Choroid plexus epithelial cell (primary cell): ENCODE measurements around the gene B3GNT7.

ENCODE experiments used
- DNase-seq: peaks from one replicate; pipeline ENCODE4 v3.0.0-alpha.2; 2010; ENCODE audit warnings: low read depth
- H3K4me3 ChIP-seq: 2 replicates; pipeline ENCODE4 v1.5.1; 2011; ENCODE audit warnings: low read depth, mild to moderate bottlenecking, control low read depth, low read length, moderate library complexity
- TF ChIP-seq, protein P1 (sequence below): conservative IDR thresholded peaks from 2 replicates; pipeline ENCODE4 v1.5.1; 2011; ENCODE audit warnings: low read depth, mild to moderate bottlenecking, control low read depth, inconsistent platforms, low read length, moderate library complexity

B3GNT7 gene

DNA sequence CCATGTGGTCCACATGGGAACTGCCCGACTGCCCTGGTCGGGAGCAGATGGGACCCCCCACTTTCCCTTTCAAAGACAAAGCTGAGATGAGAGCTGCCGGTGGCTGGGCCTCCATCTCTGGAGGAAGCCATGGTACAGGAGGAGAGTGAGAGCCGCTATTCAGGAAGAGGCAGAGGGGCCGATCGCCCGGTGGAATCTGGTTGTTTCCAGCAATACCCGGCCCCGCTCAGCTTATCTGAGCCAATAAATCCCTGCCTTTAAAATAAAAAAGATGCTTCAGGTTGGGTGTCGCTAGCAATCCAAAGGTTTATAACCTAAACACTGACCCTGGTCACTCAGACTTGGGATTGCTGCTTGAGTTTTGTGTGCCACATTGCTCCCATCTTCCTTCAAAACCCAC lies 15.2 kb upstream of the B3GNT7 start:
- no peak for DNase-seq
- TF ChIP-seq, protein P1, sequence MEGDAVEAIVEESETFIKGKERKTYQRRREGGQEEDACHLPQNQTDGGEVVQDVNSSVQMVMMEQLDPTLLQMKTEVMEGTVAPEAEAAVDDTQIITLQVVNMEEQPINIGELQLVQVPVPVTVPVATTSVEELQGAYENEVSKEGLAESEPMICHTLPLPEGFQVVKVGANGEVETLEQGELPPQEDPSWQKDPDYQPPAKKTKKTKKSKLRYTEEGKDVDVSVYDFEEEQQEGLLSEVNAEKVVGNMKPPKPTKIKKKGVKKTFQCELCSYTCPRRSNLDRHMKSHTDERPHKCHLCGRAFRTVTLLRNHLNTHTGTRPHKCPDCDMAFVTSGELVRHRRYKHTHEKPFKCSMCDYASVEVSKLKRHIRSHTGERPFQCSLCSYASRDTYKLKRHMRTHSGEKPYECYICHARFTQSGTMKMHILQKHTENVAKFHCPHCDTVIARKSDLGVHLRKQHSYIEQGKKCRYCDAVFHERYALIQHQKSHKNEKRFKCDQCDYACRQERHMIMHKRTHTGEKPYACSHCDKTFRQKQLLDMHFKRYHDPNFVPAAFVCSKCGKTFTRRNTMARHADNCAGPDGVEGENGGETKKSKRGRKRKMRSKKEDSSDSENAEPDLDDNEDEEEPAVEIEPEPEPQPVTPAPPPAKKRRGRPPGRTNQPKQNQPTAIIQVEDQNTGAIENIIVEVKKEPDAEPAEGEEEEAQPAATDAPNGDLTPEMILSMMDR = no peak
- H3K4me3 ChIP-seq = no peak overlapping the region

GRCh38 chr2:231380991-231381847 lies 14.3 kb upstream of the B3GNT7 start:
- H3K4me3 ChIP-seq = no peak overlapping the region
- DNase-seq = no peak
- TF ChIP-seq, protein P1 = no peak

DNA sequence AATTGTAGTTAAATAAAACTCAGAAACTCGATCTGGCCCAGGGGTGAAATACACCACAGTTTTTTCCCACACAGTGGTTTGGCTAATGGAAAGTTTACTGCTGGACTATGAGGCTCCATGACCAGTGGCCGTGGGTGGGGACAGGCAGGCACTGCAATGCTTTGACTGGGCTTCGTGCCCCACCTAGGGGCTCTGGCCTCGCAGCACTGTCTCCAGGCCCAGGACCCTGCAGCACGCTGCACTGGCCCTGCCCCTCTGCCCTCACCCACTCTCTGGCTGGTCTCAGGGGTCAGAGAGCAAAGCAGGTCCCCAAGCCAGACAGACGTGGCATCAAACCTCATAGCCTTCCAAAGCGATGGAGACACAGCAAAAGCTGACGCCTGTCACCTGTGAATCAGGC lies 13.4 kb upstream of the B3GNT7 start:
- no peak overlapping the region for H3K4me3 ChIP-seq
- DNase-seq = no peak
- TF ChIP-seq, protein P1 = no peak

DNA sequence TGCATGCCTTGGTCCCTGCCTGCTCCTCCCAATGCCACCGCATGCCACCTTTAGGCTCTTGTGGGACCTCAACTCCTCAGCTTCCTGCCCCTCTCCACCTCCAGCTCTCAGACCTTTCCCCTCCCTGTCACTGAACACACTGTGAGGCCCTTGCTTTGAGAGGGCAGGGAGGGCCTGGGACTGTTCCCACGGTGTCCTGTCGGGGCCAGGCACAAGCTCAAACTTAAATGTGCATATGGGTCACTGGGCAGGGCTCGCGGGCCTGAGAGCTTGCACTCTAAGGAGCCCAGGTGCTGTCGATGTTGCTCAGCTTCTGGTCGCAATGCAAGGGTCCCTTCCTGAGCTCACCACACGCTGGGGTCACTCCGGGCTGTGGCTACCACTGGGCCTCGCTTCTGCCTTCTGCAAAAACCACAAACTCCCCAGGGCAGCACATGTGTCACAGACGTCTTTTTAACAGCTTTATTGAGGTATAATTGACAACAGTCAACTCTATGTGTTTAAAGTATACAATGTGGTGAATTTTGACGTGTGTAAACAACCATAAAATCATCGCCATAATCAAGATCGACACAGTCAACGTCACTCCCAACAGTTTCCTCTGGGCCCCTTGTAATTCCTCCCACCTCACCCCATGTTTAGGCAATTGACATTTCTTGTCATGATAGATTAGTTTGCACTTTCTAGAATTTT lies 11.9 kb upstream of the B3GNT7 start:
- no peak for DNase-seq
- TF ChIP-seq, protein P1 = no peak
- no peak overlapping the region for H3K4me3 ChIP-seq

- no peak for DNase-seq
- TF ChIP-seq, protein P1 = no peak
- H3K4me3 ChIP-seq = no peak overlapping the region
Observed at GRCh38 chr2:231384109-231384435, 11.4 kb upstream of the B3GNT7 start.

DNA sequence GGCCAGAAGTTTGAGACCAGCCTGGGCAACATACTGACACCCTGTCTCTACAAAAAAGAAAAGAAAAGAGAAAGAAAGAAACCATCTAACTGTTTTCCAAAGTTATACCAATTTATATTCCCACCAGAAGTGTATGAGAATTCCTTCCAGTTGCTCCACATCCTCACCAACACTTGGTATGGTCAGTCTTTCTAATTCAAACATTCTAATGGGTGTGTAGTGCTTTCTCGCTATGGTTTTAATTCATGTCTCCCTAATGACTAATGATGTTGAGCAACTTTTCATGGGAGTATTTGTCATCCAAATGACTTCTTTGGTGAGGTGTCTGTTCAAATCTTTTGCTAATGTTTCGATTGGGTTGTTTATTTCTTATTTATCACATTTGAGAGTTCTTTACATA lies 10.5 kb upstream of the B3GNT7 start:
- DNase-seq = no peak
- TF ChIP-seq, protein P1 = no peak
- H3K4me3 ChIP-seq = no peak overlapping the region
